Medulla oblongata (tissue), 1 donor: ENCODE results near the gene ALDH2.
A peak's percentile ranks its signal among the peaks of the same experiment; 100 is the strongest.
"Not testable (repeated sequence)": the region's sequence is repeated elsewhere in the genome, so short reads cannot be mapped to it uniquely, and the experiment has no call there.

ENCODE experiments used
- DNase-seq: peaks from one replicate; pipeline ENCODE4 v3.0.0-alpha.2; 2015; ENCODE audit errors: extremely low spot score

The ALDH2 gene

GRCh38 chr12:111788178-111788654 lies 21.5 kb downstream of the ALDH2 start:
- peak; percentile 53 for DNase-seq

DNA sequence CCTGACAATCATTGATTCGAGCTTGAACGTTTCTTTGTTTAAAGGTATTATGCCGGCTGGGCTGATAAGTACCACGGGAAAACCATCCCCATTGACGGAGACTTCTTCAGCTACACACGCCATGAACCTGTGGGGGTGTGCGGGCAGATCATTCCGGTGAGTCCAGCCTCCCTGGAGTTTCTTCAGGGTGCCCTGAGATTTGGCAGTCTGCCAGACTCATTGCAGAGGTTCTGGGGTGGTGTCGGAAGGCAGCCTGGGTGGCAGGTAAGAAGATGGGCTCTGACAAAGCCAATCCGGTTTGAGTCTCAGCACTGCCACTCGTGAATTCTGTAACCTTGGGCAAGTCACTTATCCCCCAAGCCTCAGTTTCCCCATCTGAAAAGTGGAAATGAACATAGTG lies 23.0 kb downstream of the ALDH2 start:
- DNase-seq = no peak

- DNase-seq = no peak
Measured at GRCh38 chr12:111791507-111791906, 24.8 kb downstream of the ALDH2 start.

DNA sequence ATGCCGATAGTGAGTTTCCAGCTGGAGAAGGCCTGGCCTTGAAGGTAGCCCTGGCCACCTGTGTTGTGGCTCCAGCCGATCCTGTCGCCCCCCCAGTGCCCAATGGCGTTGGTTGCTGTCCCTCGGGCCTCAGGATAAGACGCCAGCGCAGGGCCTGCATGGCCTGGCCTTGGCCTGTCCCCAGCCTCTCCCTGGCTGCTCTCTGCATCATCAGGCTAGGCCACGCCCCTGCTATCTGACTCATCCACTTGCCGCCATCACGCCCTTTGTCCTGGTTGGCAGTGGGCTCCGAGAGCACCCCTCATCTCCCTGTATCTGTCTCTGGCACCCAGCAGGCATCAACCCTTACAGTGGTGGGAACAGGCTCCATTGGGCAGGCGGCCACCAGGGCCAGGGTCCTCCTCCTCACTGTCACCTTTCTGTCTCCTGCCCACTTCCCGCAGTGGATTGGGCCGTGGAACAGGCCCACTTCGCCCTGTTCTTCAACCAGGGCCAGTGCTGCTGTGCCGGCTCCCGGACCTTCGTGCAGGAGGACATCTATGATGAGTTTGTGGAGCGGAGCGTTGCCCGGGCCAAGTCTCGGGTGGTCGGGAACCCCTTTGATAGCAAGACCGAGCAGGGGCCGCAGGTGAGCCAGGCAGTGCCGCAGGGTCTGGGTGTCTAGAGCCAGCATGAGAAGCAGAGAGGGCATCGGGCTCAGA lies 25.6 kb downstream of the ALDH2 start:
- no peak for DNase-seq

- no peak for DNase-seq
Measured at GRCh38 chr12:111792856-111793235, 26.1 kb downstream of the ALDH2 start.

- DNase-seq = no peak
Measured at GRCh38 chr12:111798182-111798581, 31.4 kb downstream of the ALDH2 start.

DNA sequence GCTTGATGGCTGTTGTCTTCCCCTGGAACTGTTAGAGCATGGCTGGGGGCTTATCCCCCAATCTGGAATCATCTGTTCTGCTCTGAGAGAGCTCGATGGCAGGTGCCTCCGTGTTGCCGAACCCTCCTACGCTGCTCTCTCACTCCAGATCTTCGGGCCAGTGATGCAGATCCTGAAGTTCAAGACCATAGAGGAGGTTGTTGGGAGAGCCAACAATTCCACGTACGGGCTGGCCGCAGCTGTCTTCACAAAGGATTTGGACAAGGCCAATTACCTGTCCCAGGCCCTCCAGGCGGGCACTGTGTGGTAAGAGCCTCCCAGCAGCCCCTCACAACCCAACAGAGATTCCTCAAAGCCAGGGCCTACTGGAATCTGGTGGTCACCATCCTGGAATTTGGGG lies 33.0 kb downstream of the ALDH2 start:
- DNase-seq = no peak

DNA sequence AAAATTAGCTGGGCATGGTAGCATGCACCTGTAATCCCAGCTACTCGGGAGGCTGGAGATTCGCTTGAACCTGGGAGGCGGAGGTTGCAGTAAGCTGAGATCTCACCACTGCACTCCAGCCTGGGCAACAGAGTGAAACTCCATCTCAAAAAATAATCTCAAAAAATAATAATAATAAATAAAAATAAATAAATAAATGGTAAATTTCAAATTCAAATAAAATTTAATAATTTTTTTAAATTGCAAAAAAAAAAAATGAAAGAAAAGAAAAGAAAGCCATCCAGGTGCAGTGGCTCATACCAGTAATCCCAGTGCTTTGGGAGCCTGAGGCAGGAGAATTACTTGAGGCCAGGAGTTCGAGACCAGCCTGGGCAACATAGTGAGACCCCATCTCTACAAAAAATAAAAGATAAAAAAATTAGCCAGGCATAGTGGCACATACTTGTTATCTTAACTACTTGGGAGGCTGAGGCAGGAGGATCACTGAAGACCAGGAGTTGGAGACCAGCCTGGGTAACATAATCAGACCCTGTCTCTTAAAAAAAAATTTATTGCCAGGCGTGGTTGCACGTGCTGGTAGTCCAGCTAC lies 36.4 kb downstream of the ALDH2 start:
- DNase-seq = no peak

DNA sequence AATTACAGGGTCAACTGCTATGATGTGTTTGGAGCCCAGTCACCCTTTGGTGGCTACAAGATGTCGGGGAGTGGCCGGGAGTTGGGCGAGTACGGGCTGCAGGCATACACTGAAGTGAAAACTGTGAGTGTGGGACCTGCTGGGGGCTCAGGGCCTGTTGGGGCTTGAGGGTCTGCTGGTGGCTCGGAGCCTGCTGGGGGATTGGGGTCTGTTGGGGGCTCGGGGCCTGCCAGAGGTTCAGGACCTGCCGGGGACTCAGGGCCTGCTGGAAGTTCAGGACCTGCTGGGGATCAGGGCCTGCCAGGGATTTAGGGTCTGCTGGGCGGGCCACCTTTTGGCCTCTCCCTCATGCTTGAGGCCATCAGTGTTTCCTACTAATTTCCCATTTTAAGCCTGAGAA lies 37.1 kb downstream of the ALDH2 start:
- DNase-seq = no peak

DNA sequence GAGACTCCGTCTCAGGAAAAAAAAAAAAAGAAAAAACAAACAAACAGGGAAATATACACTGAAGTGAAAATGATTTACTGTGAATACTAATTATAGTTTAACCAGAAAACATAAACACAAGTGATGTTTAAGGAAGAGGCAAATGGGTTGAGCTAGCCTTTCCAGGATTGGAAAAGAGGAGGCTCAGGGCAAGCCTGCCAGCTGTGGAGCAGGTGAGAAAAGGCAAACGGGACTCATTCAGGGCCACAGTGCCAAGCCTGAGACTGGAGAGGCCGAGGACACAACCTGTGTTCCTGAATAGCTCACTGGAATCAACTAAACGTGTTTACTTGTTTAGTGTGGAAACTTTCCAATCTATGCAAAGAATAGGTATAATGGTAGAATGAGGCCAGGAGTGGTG lies 39.6 kb downstream of the ALDH2 start:
- DNase-seq = no peak

- DNase-seq = no peak
Measured at GRCh38 chr12:111807232-111807631, 40.5 kb downstream of the ALDH2 start.

GRCh38 chr12:111812881-111813741 lies 46.4 kb downstream of the ALDH2 start:
- peak; percentile 93 for DNase-seq

GRCh38 chr12:111816065-111816615 lies 49.4 kb downstream of the ALDH2 start:
- DNase-seq = no peak

GRCh38 chr12:111816898-111817297 lies 50.2 kb downstream of the ALDH2 start:
- DNase-seq = not testable (repeated sequence)

DNA sequence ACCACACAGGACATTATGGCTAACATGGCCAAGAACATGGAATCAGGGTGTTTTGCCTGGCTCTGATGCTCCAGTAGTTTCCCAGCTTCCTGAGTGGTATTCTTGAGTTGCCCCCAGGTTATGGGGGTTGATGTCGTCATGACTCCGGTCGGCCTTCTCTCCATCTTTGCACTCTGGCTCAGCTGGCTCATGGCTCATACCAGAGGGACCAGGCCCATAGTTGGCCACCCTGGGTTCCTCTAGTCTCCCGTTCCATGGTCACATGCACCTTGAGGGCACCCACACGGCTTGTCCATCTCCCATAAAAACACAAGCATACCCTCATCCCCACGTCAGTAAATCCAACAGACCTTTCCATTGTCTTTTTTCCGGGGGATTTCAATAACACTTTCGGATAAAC lies 51.6 kb downstream of the ALDH2 start:
- DNase-seq = no peak

- DNase-seq = no peak
Measured at GRCh38 chr12:111819191-111820158, 52.7 kb downstream of the ALDH2 start.

DNA sequence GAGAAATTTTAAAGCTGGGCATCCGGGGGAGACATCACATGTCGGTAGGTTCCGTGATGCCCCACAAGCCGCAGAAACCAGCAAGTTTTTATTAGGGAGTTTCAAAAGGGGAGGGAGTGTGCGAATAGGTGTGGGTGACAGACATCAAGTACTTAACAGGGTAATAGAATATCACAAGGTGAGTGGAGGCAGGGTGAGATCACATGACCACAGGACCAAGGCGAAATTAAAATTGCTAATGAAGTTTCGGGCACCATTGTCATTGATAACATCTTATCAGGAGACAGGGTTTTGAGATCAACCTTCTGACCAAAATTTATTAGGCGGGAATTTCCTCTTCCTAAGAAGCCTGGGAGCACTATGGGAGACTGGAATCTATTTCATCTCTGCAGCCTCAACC lies 54.1 kb downstream of the ALDH2 start:
- DNase-seq = not testable (repeated sequence)

DNA sequence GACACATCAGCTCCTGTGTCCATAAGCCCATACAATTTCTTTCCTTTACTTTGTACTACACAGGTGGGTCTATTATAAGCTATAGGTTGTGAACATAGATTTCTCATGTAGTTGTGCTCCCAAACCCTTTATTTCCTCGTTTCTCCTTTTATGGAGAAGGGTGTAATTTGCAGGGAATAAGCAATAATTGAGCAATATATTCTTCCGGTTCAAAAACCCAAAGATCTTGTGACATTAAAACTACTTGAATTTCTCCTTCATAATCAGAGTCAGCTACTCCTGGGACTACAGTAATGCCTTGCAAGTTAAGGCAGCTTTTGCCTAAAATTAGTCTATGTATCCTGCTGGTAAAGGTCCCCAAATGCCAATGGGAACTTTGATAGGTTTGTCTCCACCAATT lies 56.2 kb downstream of the ALDH2 start:
- DNase-seq = no peak

GRCh38 chr12:111823891-111824290 lies 57.2 kb downstream of the ALDH2 start:
- DNase-seq = no peak

DNA sequence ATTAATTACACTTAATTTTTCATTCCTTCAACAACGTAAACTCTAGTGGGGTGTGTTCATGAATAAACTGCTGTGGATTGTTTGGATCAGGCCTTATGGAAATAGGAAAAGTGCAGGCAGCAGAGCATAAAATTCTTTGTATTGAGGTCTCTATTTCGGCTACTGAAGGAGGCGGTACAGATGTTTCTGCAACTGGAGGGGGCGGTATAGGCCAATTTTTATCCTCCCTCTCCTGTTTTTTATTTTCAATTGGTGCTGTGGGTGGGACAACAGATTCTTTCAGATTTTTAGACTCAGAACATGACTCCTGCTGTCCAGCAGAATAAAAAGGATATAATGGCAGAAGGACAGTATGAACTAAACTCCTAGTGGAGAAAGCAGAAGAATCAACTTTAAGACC lies 57.6 kb downstream of the ALDH2 start:
- not testable (repeated sequence) for DNase-seq

GRCh38 chr12:111825509-111825908 lies 58.8 kb downstream of the ALDH2 start:
- DNase-seq = no peak
